ENCODE data around the gene CAT. TPM values are rescaled to one million over a fixed set of nuclear protein-coding genes. Genes with fewer than 3 reads are reported as not detected.

Gene CAT
- total RNA-seq = 10 to 100 TPM; 11.8 to 14.6 (median 13.5) TPM

GRCh38 chr11:34438529-34439507 lies at the start of gene CAT:
Gene CAT (plus strand): TSS chr11:34438934. CDS start chr11:34439014, 80 bp downstream.
- Mint-ChIP-seq H3K27me3 (ENCODE audit: low read depth) (no peaks in the 10 kb centered on the region), H3K4me1 (ENCODE audit: low read depth) (peaks cover 34% of the 10 kb centered on the region), H3K4me3 (peak within 1 kb of the TSS; percentile 97), H3K9me3 (no peaks in the 10 kb centered on the region), H3K36me3 (ENCODE audit: insufficient read depth) (no peaks in the 10 kb centered on the region)
- DNase-seq = peak; percentile 96
- ATAC-seq = peak; percentile 98

- Mint-ChIP-seq H3K36me3 (ENCODE audit: insufficient read depth) (no peaks in the 10 kb centered on the region), H3K4me1 (ENCODE audit: low read depth) (no peaks in the 10 kb centered on the region), H3K4me3 (no peak overlapping the region), H3K9me3 (peaks cover 18% of the 10 kb centered on the region), H3K27me3 (ENCODE audit: low read depth) (peaks cover 24% of the 10 kb centered on the region)
- no peak for ATAC-seq
- no peak for DNase-seq
Measured at GRCh38 chr11:34394771-34395300, 43.9 kb upstream of the CAT start.

GRCh38 chr11:34395916-34396550 lies 42.7 kb upstream of the CAT start:
- H3K27me3 Mint-ChIP-seq (ENCODE audit: low read depth) = peaks cover 19% of the 10 kb centered on the region
- ATAC-seq (no peak), DNase-seq (no peak)
- peaks cover 18% of the 10 kb centered on the region for H3K9me3 Mint-ChIP-seq
- H3K36me3 Mint-ChIP-seq (ENCODE audit: insufficient read depth) = no peaks in the 10 kb centered on the region
- H3K4me1 Mint-ChIP-seq (ENCODE audit: low read depth) = no peaks in the 10 kb centered on the region
- peak overlapping the region; percentile 6 for H3K4me3 Mint-ChIP-seq

- no peaks in the 10 kb centered on the region for H3K4me1 Mint-ChIP-seq (ENCODE audit: low read depth)
- peaks cover 18% of the 10 kb centered on the region for H3K9me3 Mint-ChIP-seq
- H3K27me3 Mint-ChIP-seq (ENCODE audit: low read depth) = peaks cover 14% of the 10 kb centered on the region
- H3K4me3 Mint-ChIP-seq = no peak overlapping the region
- DNase-seq (no peak), ATAC-seq (no peak)
- H3K36me3 Mint-ChIP-seq (ENCODE audit: insufficient read depth) = no peaks in the 10 kb centered on the region
Measured at GRCh38 chr11:34397120-34397519, 41.6 kb upstream of the CAT start.

GRCh38 chr11:34397811-34398210 lies 40.9 kb upstream of the CAT start:
- Mint-ChIP-seq H3K4me1 (ENCODE audit: low read depth) (no peaks in the 10 kb centered on the region), H3K27me3 (ENCODE audit: low read depth) (peaks cover 15% of the 10 kb centered on the region), H3K4me3 (no peak overlapping the region), H3K36me3 (ENCODE audit: insufficient read depth) (no peaks in the 10 kb centered on the region), H3K9me3 (peaks cover 15% of the 10 kb centered on the region)
- ATAC-seq (no peak), DNase-seq (no peak)

GRCh38 chr11:34403431-34403830 lies 35.3 kb upstream of the CAT start:
- Mint-ChIP-seq H3K9me3 (no peaks in the 10 kb centered on the region), H3K4me3 (no peak overlapping the region), H3K4me1 (ENCODE audit: low read depth) (peaks cover 14% of the 10 kb centered on the region), H3K36me3 (ENCODE audit: insufficient read depth) (no peaks in the 10 kb centered on the region), H3K27me3 (ENCODE audit: low read depth) (peaks cover 14% of the 10 kb centered on the region)
- DNase-seq = no peak
- no peak for ATAC-seq

- peaks cover 14% of the 10 kb centered on the region for H3K4me1 Mint-ChIP-seq (ENCODE audit: low read depth)
- no peaks in the 10 kb centered on the region for H3K36me3 Mint-ChIP-seq (ENCODE audit: insufficient read depth)
- ATAC-seq (peak in 1 of 2 donors; percentile 23), DNase-seq (no peak)
- peaks cover 21% of the 10 kb centered on the region for H3K27me3 Mint-ChIP-seq (ENCODE audit: low read depth)
- no peaks in the 10 kb centered on the region for H3K9me3 Mint-ChIP-seq
- no peak overlapping the region for H3K4me3 Mint-ChIP-seq
Measured at GRCh38 chr11:34404280-34404679, 34.5 kb upstream of the CAT start.

- Mint-ChIP-seq H3K4me1 (ENCODE audit: low read depth) (peaks cover 14% of the 10 kb centered on the region), H3K9me3 (no peaks in the 10 kb centered on the region), H3K27me3 (ENCODE audit: low read depth) (peaks cover 22% of the 10 kb centered on the region), H3K36me3 (ENCODE audit: insufficient read depth) (no peaks in the 10 kb centered on the region), H3K4me3 (peak overlapping the region; percentile 20)
- DNase-seq = no peak
- ATAC-seq = peak; percentile 79 to 89
Measured at GRCh38 chr11:34405079-34405858, 33.5 kb upstream of the CAT start.

- Mint-ChIP-seq H3K9me3 (no peaks in the 10 kb centered on the region), H3K4me3 (no peak overlapping the region), H3K27me3 (ENCODE audit: low read depth) (peaks cover 22% of the 10 kb centered on the region), H3K36me3 (ENCODE audit: insufficient read depth) (no peaks in the 10 kb centered on the region), H3K4me1 (ENCODE audit: low read depth) (peaks cover 14% of the 10 kb centered on the region)
- ATAC-seq (no peak), DNase-seq (no peak)
Measured at GRCh38 chr11:34406413-34406812, 32.3 kb upstream of the CAT start.

GRCh38 chr11:34407121-34407813 lies 31.5 kb upstream of the CAT start:
- no peaks in the 10 kb centered on the region for H3K9me3 Mint-ChIP-seq
- ATAC-seq = no peak
- no peaks in the 10 kb centered on the region for H3K36me3 Mint-ChIP-seq (ENCODE audit: insufficient read depth)
- H3K27me3 Mint-ChIP-seq (ENCODE audit: low read depth) = peaks cover 22% of the 10 kb centered on the region
- DNase-seq = no peak
- no peak overlapping the region for H3K4me3 Mint-ChIP-seq
- H3K4me1 Mint-ChIP-seq (ENCODE audit: low read depth) = peaks cover 14% of the 10 kb centered on the region

GRCh38 chr11:34408580-34409172 lies 30.1 kb upstream of the CAT start:
- H3K9me3 Mint-ChIP-seq = peaks cover 11% of the 10 kb centered on the region
- peaks cover 14% of the 10 kb centered on the region for H3K4me1 Mint-ChIP-seq (ENCODE audit: low read depth)

GRCh38 chr11:34411111-34411510 lies 27.6 kb upstream of the CAT start:
- DNase-seq (no peak), ATAC-seq (no peak)
- H3K36me3 Mint-ChIP-seq (ENCODE audit: insufficient read depth) = no peaks in the 10 kb centered on the region
- peaks cover 13% of the 10 kb centered on the region for H3K9me3 Mint-ChIP-seq
- H3K27me3 Mint-ChIP-seq (ENCODE audit: low read depth) = peaks cover 22% of the 10 kb centered on the region
- H3K4me1 Mint-ChIP-seq (ENCODE audit: low read depth) = no peaks in the 10 kb centered on the region
- H3K4me3 Mint-ChIP-seq = no peak overlapping the region

More at GRCh38 chr11:34408580-34409172, 30.1 kb upstream of the CAT start:
- Mint-ChIP-seq H3K4me3 (no peak overlapping the region), H3K27me3 (ENCODE audit: low read depth) (peaks cover 20% of the 10 kb centered on the region), H3K36me3 (ENCODE audit: insufficient read depth) (no peaks in the 10 kb centered on the region)
- ATAC-seq = no peak
- DNase-seq = no peak

- DNase-seq (no peak), ATAC-seq (no peak)
- no peaks in the 10 kb centered on the region for H3K36me3 Mint-ChIP-seq (ENCODE audit: insufficient read depth)
- peaks cover 13% of the 10 kb centered on the region for H3K9me3 Mint-ChIP-seq
- H3K27me3 Mint-ChIP-seq (ENCODE audit: low read depth) = peaks cover 17% of the 10 kb centered on the region
- H3K4me1 Mint-ChIP-seq (ENCODE audit: low read depth) = no peaks in the 10 kb centered on the region
- no peak overlapping the region for H3K4me3 Mint-ChIP-seq
Measured at GRCh38 chr11:34411791-34412190, 26.9 kb upstream of the CAT start.

All from activated T-cell treated with anti-CD3 and anti-CD28 coated beads, Interleukin-2, amount 50 U/mL, for 4 hours (primary cell).